Kidney capillary endothelial cell (primary cell): ENCODE data around the gene ADGRD1.

Source experiments
- DNase-seq: peaks from one replicate; pipeline ENCODE4 v3.0.0-alpha.2; 2018; ENCODE audit warnings: low spot score

ADGRD1 gene

GRCh38 chr12:131091976-131092691 is 138.4 kb downstream of the ADGRD1 start:
- no peak for DNase-seq

- DNase-seq = no peak
Observed at GRCh38 chr12:131092901-131093603, 139.3 kb downstream of the ADGRD1 start.

GRCh38 chr12:131093604-131093955 is 139.9 kb downstream of the ADGRD1 start:
- no peak for DNase-seq

GRCh38 chr12:131093971-131094830 is 140.5 kb downstream of the ADGRD1 start:
- no peak for DNase-seq

- DNase-seq = no peak
Observed at GRCh38 chr12:131094831-131095805, 141.4 kb downstream of the ADGRD1 start.

GRCh38 chr12:131095826-131096680 is 142.3 kb downstream of the ADGRD1 start:
- no peak for DNase-seq

GRCh38 chr12:131096681-131097181 is 143.0 kb downstream of the ADGRD1 start:
- DNase-seq = no peak

GRCh38 chr12:131097202-131098177 is 143.8 kb downstream of the ADGRD1 start:
- DNase-seq = no peak

GRCh38 chr12:131098178-131098981 is 144.7 kb downstream of the ADGRD1 start:
- DNase-seq = no peak

- no peak for DNase-seq
Observed at GRCh38 chr12:131100031-131100674, 146.4 kb downstream of the ADGRD1 start.

- DNase-seq = no peak
Observed at GRCh38 chr12:131101006-131101405, 147.3 kb downstream of the ADGRD1 start.

- DNase-seq = no peak
Observed at GRCh38 chr12:131101703-131102492, 148.2 kb downstream of the ADGRD1 start.

- DNase-seq = no peak
Observed at GRCh38 chr12:131102493-131102931, 148.8 kb downstream of the ADGRD1 start.

- DNase-seq = no peak
Observed at GRCh38 chr12:131102991-131103668, 149.4 kb downstream of the ADGRD1 start.

- no peak for DNase-seq
Observed at GRCh38 chr12:131103669-131104462, 150.2 kb downstream of the ADGRD1 start.
